ENCODE data around the gene ZNF639. TPM values are rescaled to one million over a fixed set of nuclear protein-coding genes. Genes with fewer than 3 reads are reported as not detected.

The ZNF639 gene
- total RNA-seq, 1 experiment from 2014 or later = 47.5 TPM

DNA sequence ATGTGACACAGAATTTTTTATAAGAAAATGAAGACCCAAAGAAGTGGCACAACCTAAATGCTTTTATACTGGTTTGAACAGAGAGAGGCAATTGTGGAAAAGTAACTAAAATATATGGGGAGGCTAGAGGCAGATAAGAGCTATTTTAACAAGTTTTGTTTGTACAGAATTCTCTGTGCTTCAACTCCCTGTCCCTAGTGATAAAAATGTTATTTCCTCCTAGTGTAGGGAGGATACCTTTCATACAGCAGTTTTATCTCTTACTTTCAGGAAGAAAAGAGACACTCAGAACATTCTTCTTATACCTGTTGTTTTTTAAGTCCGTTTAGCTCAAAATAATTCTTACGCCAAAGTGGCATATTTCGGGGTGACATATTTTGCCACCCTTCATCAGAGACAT, 21.2 kb upstream of the ZNF639 start:
- no peak overlapping the region for H2AFZ ChIP-seq (ENCODE audit: low read depth, low read length, poor library complexity, severe bottlenecking)
- ATAC-seq (no peak), DNase-seq (ENCODE audit: low read depth, low spot score) (no peak)
- H3K9me3 ChIP-seq (ENCODE audit: control insufficient read depth in 1 of 2, insufficient read depth in 1 of 2, low read depth in 1 of 2, low read length in 2 of 2) = peaks cover 0 to 3% of the 10 kb centered on the region in 2 experiments; a peak in 1 of 4 replicates
- no peaks in the 10 kb centered on the region for H3K79me2 ChIP-seq (ENCODE audit: insufficient read depth, low read length)
- no peaks in the 10 kb centered on the region for H3K36me3 ChIP-seq (ENCODE audit: control insufficient read depth in 1 of 2, insufficient read depth in 2 of 2, low read length in 2 of 2)
- ChIA-PET POLR2A (no interaction called here), CTCF (no interaction called here), RAD21 (ENCODE audit: low non-redundant PET in 1 of 2, low total read pairs in 2 of 2, uncharacterized antibody in 2 of 2, unreplicated experiment in 2 of 2) (no interaction called here)
- H3K27me3 ChIP-seq (ENCODE audit: insufficient read depth, low read length) = no peaks in the 10 kb centered on the region
- H3K4me3 ChIP-seq (replicated peaks in 1 of 2; ENCODE audit: low read depth in 1 of 2, low read length in 2 of 2) = no peak overlapping the region
- TF ChIP-seq, protein P1, sequence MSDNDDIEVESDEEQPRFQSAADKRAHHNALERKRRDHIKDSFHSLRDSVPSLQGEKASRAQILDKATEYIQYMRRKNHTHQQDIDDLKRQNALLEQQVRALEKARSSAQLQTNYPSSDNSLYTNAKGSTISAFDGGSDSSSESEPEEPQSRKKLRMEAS (IDR thresholded peaks at IDR 0.05) = no peak
- TF ChIP-seq POLR2A (IDR thresholded peaks at IDR 0.05; ENCODE audit: borderline replicate concordance, extremely low read depth, insufficient read depth, insufficient read length) = no peak
- H3K4me1 ChIP-seq (ENCODE audit: control insufficient read depth in 1 of 2, insufficient read depth in 2 of 2, low read length in 2 of 2) = no peaks in the 10 kb centered on the region
- no peak overlapping the region for H3K4me2 ChIP-seq (ENCODE audit: low read length)
- BruUV-seq (replicated peaks) = no TSS peak
- H3K9ac ChIP-seq (ENCODE audit: low read length) = no peak overlapping the region
- intact Hi-C loops (cut with micrococcal nuclease) = no loop called here
- no peaks in the 10 kb centered on the region for H4K20me1 ChIP-seq (ENCODE audit: insufficient read depth)
- peaks cover 3% of the 10 kb centered on the region; the same call in 1 of the 2 replicates for H3K9me2 ChIP-seq (ENCODE audit: insufficient read depth)
- H3K27ac ChIP-seq (ENCODE audit: low read depth, low read length) = no peak overlapping the region

DNA sequence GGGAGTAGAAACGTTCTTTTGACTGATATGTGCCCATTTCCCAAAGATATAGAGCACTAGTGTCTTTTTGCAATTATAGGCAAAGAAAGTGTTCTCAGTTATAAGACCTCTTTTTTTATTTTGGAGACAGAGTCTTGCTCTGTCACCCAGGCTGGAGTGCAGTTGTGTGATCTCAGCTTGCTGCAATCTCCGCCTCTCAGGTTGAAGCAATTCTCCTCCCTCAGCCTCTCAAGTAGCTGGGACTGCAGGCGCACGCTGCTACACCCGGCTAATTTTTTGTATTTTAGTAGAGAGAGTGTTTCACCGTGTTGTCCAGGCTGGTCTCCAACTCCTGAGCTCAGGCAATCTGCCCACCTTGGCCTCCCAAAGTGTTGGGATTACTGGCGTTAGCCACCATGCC, 20.7 kb upstream of the ZNF639 start:
- Histone ChIP-seq H3K79me2 (ENCODE audit: insufficient read depth, low read length) (no peaks in the 10 kb centered on the region), H3K4me2 (ENCODE audit: low read length) (no peak overlapping the region), H2AFZ (ENCODE audit: low read depth, low read length, poor library complexity, severe bottlenecking) (no peak overlapping the region), H3K27ac (ENCODE audit: low read depth, low read length) (no peak overlapping the region), H3K27me3 (ENCODE audit: insufficient read depth, low read length) (no peaks in the 10 kb centered on the region), H3K9me2 (ENCODE audit: insufficient read depth) (no peaks in the 10 kb centered on the region), H3K4me1 (ENCODE audit: control insufficient read depth in 1 of 2, insufficient read depth in 2 of 2, low read length in 2 of 2) (no peaks in the 10 kb centered on the region), H3K36me3 (ENCODE audit: control insufficient read depth in 1 of 2, insufficient read depth in 2 of 2, low read length in 2 of 2) (no peaks in the 10 kb centered on the region), H4K20me1 (ENCODE audit: insufficient read depth) (no peaks in the 10 kb centered on the region), H3K9me3 (ENCODE audit: control insufficient read depth in 1 of 2, insufficient read depth in 1 of 2, low read depth in 1 of 2, low read length in 2 of 2) (peaks cover 0 to 3% of the 10 kb centered on the region in 2 experiments; a peak in 1 of 4 replicates), H3K9ac (ENCODE audit: low read length) (no peak overlapping the region), H3K4me3 (replicated peaks in 1 of 2; ENCODE audit: low read depth in 1 of 2, low read length in 2 of 2) (no peak overlapping the region)
- DNase-seq (ENCODE audit: low read depth, low spot score) (no peak), ATAC-seq (no peak)
- ChIA-PET CTCF (no interaction called here), POLR2A (no interaction called here), RAD21 (ENCODE audit: low non-redundant PET in 1 of 2, low total read pairs in 2 of 2, uncharacterized antibody in 2 of 2, unreplicated experiment in 2 of 2) (no interaction called here)
- no TSS peak for BruUV-seq (replicated peaks)
- intact Hi-C loops (cut with micrococcal nuclease) = no loop called here
- TF ChIP-seq EZH2phosphoT487 (IDR thresholded peaks at IDR 0.05; ENCODE audit: borderline replicate concordance) (no peak), JUND (IDR thresholded peaks at IDR 0.05) (no peak), ELF1 (IDR thresholded peaks at IDR 0.05; ENCODE audit: borderline replicate concordance, low read depth) (no peak), ZFX (IDR thresholded peaks at IDR 0.05) (no peak), EGR1 (IDR thresholded peaks at IDR 0.05; ENCODE audit: low read depth) (no peak), RAD21 (IDR thresholded peaks at IDR 0.05; ENCODE audit: low read depth) (no peak), YY1 (IDR thresholded peaks at IDR 0.05; ENCODE audit: extremely low read depth, insufficient replicate concordance, low read depth, low read length) (no peak), POLR2AphosphoS5 (IDR thresholded peaks at IDR 0.05; ENCODE audit: low read depth, low read length) (no peak), SRF (IDR thresholded peaks at IDR 0.05; ENCODE audit: low read depth) (no peak), POLR2A (IDR thresholded peaks at IDR 0.05; ENCODE audit: borderline replicate concordance, extremely low read depth, insufficient read depth, insufficient read length) (no peak), CEBPB (IDR thresholded peaks at IDR 0.05; ENCODE audit: low read depth) (no peak), TCF7L2 (IDR thresholded peaks at IDR 0.05; ENCODE audit: borderline replicate concordance, extremely low read depth, insufficient read depth, insufficient read length) (no peak), CBX3 (IDR thresholded peaks at IDR 0.05; ENCODE audit: low read depth) (no peak), SP1 (IDR thresholded peaks at IDR 0.05; ENCODE audit: low read depth) (no peak), ZNF274 (IDR thresholded peaks at IDR 0.05; ENCODE audit: low read depth, low read length) (no peak)
- TF ChIP-seq, protein P1 (IDR thresholded peaks at IDR 0.05) = no peak
- TF ChIP-seq, protein P2, sequence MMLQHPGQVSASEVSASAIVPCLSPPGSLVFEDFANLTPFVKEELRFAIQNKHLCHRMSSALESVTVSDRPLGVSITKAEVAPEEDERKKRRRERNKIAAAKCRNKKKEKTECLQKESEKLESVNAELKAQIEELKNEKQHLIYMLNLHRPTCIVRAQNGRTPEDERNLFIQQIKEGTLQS (IDR thresholded peaks at IDR 0.05) = no peak
- TF ChIP-seq, protein P3, sequence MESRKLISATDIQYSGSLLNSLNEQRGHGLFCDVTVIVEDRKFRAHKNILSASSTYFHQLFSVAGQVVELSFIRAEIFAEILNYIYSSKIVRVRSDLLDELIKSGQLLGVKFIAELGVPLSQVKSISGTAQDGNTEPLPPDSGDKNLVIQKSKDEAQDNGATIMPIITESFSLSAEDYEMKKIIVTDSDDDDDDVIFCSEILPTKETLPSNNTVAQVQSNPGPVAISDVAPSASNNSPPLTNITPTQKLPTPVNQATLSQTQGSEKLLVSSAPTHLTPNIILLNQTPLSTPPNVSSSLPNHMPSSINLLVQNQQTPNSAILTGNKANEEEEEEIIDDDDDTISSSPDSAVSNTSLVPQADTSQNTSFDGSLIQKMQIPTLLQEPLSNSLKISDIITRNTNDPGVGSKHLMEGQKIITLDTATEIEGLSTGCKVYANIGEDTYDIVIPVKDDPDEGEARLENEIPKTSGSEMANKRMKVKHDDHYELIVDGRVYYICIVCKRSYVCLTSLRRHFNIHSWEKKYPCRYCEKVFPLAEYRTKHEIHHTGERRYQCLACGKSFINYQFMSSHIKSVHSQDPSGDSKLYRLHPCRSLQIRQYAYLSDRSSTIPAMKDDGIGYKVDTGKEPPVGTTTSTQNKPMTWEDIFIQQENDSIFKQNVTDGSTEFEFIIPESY (IDR thresholded peaks at IDR 0.05; ENCODE audit: extremely low read depth, insufficient replicate concordance, low read length) = no peak
